ENCODE measurements around the gene MTMR8.

Gene MTMR8

DNA sequence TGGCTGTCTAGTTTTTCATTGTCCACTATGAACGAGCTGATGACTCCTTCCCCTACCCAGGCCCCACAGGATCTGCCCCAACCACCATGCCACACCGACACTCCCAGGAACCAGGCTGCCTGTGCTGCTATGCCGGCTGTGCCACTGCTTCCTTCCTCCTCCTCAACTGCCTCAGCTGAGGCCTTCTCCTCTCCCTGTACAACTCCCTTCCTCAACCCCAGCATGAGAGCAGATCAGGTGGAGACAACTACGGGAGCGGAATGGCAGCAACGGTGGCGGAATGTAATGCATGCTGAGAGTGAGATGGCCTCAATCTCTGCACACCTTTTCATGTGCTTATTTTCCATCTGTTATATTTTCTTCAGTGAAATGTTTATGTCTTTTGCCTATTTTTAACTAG, 88.5 kb downstream of the MTMR8 start:
- DNase-seq (ENCODE audit: low read depth) = no peak

- DNase-seq (ENCODE audit: low read depth) = no peak
These were observed 104.1 kb downstream of the MTMR8 start for GRCh38 chrX:64291123-64291522.

DNA sequence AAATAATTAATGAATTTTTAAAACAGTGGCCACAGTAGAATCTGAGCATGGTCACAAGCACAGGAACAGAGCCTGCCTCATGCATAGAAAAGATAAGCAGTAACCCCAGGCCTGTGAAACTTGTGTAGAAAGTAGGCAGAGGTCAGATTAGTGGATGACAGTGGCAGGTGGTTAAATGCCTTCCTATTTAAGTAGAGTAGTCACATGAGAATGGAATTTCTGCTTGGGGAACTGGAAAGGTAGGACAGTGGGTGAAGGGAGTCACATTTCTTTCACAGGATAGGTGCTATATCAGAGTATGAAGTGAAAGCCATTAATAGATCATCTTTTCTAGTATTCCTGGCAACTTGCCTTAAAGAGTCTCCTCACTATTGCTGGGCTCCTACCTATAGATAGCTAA, 130.0 kb downstream of the MTMR8 start:
- no peak for DNase-seq (ENCODE audit: low read depth)

- no peak for DNase-seq (ENCODE audit: low read depth)
These were observed 164.9 kb downstream of the MTMR8 start, which contains the start of gene ASB12 for GRCh38 chrX:64230123-64230970. TSS of gene ASB12 (minus strand) at chrX:64230607. CDS start at chrX:64225650, 4,957 bp downstream.

- no peak for DNase-seq (ENCODE audit: low read depth)
These were observed 166.1 kb downstream of the MTMR8 start for GRCh38 chrX:64229154-64229553.
